H9 (cell line): ENCODE measurements around the gene EYA4. TPM values are rescaled to one million over a fixed set of nuclear protein-coding genes. Genes with fewer than 3 reads are reported as not detected.

ENCODE experiments used
- DNase-seq: peaks from one replicate; pipeline ENCODE4 v3.0.0-alpha.2; 2017
- H2AFZ ChIP-seq: one replicate; pipeline ENCODE4 v1.6.1; 2013; ENCODE audit warnings: mild to moderate bottlenecking, low read length, control low read depth, moderate library complexity
- H2AK5ac ChIP-seq: 2 replicates; pipeline ENCODE4 v1.6.1; 2013; ENCODE audit warnings: low read length, control low read depth, mixed read lengths; ENCODE audit not compliant: insufficient read length
- H2BK120ac ChIP-seq: one replicate; pipeline ENCODE4 v1.6.1; 2013; ENCODE audit warnings: low read depth, mild to moderate bottlenecking, low read length, control low read depth, inconsistent platforms; ENCODE audit not compliant: poor library complexity, severe bottlenecking
- H2BK12ac ChIP-seq: 2 replicates; pipeline ENCODE4 v1.6.1; 2013; ENCODE audit warnings: low read length, control low read depth, mixed read lengths, low read depth; ENCODE audit not compliant: insufficient read length
- H2BK15ac ChIP-seq: 2 replicates; pipeline ENCODE4 v1.6.1; 2013; ENCODE audit warnings: low read depth, low read length, control low read depth
- H2BK20ac ChIP-seq: one replicate; pipeline ENCODE4 v1.6.1; 2013; ENCODE audit warnings: low read depth, mild to moderate bottlenecking, low read length, control low read depth, inconsistent platforms; ENCODE audit not compliant: poor library complexity, severe bottlenecking
- H2BK5ac ChIP-seq: 2 replicates; pipeline ENCODE4 v1.6.1; 2013; ENCODE audit warnings: low read length, control low read depth, mixed read lengths; ENCODE audit not compliant: insufficient read length
- H3K14ac ChIP-seq: 2 replicates; pipeline ENCODE4 v1.6.1; 2013; ENCODE audit warnings: low read length, control low read depth; ENCODE audit not compliant: insufficient read depth
- H3K18ac ChIP-seq: 2 replicates; pipeline ENCODE4 v1.6.1; 2013; ENCODE audit warnings: low read depth, mild to moderate bottlenecking, mixed read lengths, low read length, control low read depth; ENCODE audit not compliant: insufficient read length
- H3K23ac ChIP-seq: 2 replicates; pipeline ENCODE4 v1.6.1; 2013; ENCODE audit warnings: low read length, control low read depth, mixed read lengths, low read depth; ENCODE audit not compliant: insufficient read length
- H3K23me2 ChIP-seq: 2 replicates; pipeline ENCODE4 v1.6.1; 2013; ENCODE audit warnings: low read depth, mild to moderate bottlenecking, mixed read lengths, low read length, control low read depth; ENCODE audit not compliant: insufficient read length, poor library complexity, severe bottlenecking
- H3K27ac ChIP-seq: 2 replicates; pipeline ENCODE4 v1.5.1; 2013; ENCODE audit warnings: low read length, control low read depth, mixed read lengths, low read depth; ENCODE audit not compliant: insufficient read length
- H3K27me3 ChIP-seq: 2 replicates; pipeline ENCODE4 v1.6.1; 2013; ENCODE audit warnings: low read length, control low read depth, inconsistent platforms; ENCODE audit not compliant: insufficient read depth
- H3K4ac ChIP-seq: 2 replicates; pipeline ENCODE4 v1.6.1; 2013; ENCODE audit warnings: low read depth, mild to moderate bottlenecking, control low read depth, inconsistent platforms, low read length, moderate library complexity
- H3K4me1 ChIP-seq: 2 replicates; pipeline ENCODE4 v1.6.1; 2013; ENCODE audit warnings: low read length, control low read depth, inconsistent platforms; ENCODE audit not compliant: insufficient read depth
- H3K4me2 ChIP-seq: 2 replicates; pipeline ENCODE4 v1.6.1; 2013; ENCODE audit warnings: low read length, control low read depth, mixed read lengths; ENCODE audit not compliant: insufficient read length, insufficient read depth
- H3K56ac ChIP-seq: 2 replicates; pipeline ENCODE4 v1.6.1; 2013; ENCODE audit warnings: low read depth, mild to moderate bottlenecking, mixed read lengths, low read length, control low read depth; ENCODE audit not compliant: insufficient read length
- H3K79me1 ChIP-seq: 2 replicates; pipeline ENCODE4 v1.6.1; 2013; ENCODE audit warnings: low read depth, mild to moderate bottlenecking, moderate library complexity, low read length, control low read depth, inconsistent platforms; ENCODE audit not compliant: insufficient read depth, poor library complexity, severe bottlenecking
- H3K79me2 ChIP-seq: 2 replicates; pipeline ENCODE4 v1.6.1; 2013; ENCODE audit warnings: low read length, control low read depth, inconsistent platforms; ENCODE audit not compliant: insufficient read depth
- H3K9ac ChIP-seq: 2 replicates; pipeline ENCODE4 v1.6.1; 2013; ENCODE audit warnings: low read length, control low read depth, mixed read lengths; ENCODE audit not compliant: insufficient read length; ENCODE audit errors: extremely low read depth
- H3K9me3 ChIP-seq: one replicate; pipeline ENCODE4 v1.6.1; 2013; ENCODE audit warnings: low read depth, low read length, inconsistent platforms; ENCODE audit not compliant: control insufficient read depth
- H3T11ph ChIP-seq: one replicate; pipeline ENCODE4 v1.6.1; 2013; ENCODE audit warnings: mild to moderate bottlenecking, low read length, control low read depth, inconsistent platforms
- H4K20me1 ChIP-seq: one replicate; pipeline ENCODE4 v1.6.1; 2013; ENCODE audit not compliant: control insufficient read depth, insufficient read length, insufficient read depth
- H4K5ac ChIP-seq: 2 replicates; pipeline ENCODE4 v1.6.1; 2013; ENCODE audit warnings: low read depth, mild to moderate bottlenecking, mixed read lengths, low read length, control low read depth; ENCODE audit not compliant: insufficient read length
- H4K8ac ChIP-seq: replicated peaks from 2 replicates; pipeline ENCODE4 v1.6.1; 2013; ENCODE audit warnings: low read length, control low read depth, mixed read lengths, low read depth; ENCODE audit not compliant: insufficient read length
- H4K91ac ChIP-seq: 2 replicates; pipeline ENCODE4 v1.6.1; 2013; ENCODE audit warnings: low read depth, mild to moderate bottlenecking, moderate library complexity, mixed read lengths, low read length, control low read depth; ENCODE audit not compliant: insufficient read length
- H3K27ac Mint-ChIP-seq, 3 experiments: 2 replicates in 2 of 3; 3 replicates in 1 of 3; pipeline ENCODE4 v1.8.0; 2020 to 2021; ENCODE audit warnings: mixed read lengths in 3 of 3, mild to moderate bottlenecking in 1 of 3, moderate library complexity in 1 of 3
- H3K27me3 Mint-ChIP-seq: 2 replicates; pipeline ENCODE4 v1.8.0; 2021; ENCODE audit warnings: low read depth, mild to moderate bottlenecking, moderate library complexity, mixed read lengths
- H3K36me3 Mint-ChIP-seq, 3 experiments: 2 replicates in 2 of 3; 3 replicates in 1 of 3; pipeline ENCODE4 v1.8.0; 2020 to 2021; ENCODE audit warnings: low read depth in 3 of 3, mixed read lengths in 3 of 3; ENCODE audit not compliant: insufficient read depth in 1 of 3
- H3K4me1 Mint-ChIP-seq, 2 experiments: 2 replicates each; pipeline ENCODE4 v1.8.0; 2020; ENCODE audit warnings: mixed read lengths in 2 of 2
- H3K4me3 Mint-ChIP-seq, 2 experiments: 2 replicates in 1 of 2; 3 replicates in 1 of 2; pipeline ENCODE4 v1.8.0; 2020 to 2021; ENCODE audit warnings: mild to moderate bottlenecking in 2 of 2, mixed read lengths in 2 of 2, moderate library complexity in 1 of 2
- H3K9me3 Mint-ChIP-seq, 2 experiments: 2 replicates in 1 of 2; 3 replicates in 1 of 2; pipeline ENCODE4 v1.8.0; 2020; ENCODE audit warnings: mild to moderate bottlenecking in 2 of 2, mixed read lengths in 2 of 2, moderate library complexity in 1 of 2
- WGBS: extraction: QIAGEN DNeasy Blood & Tissue Kit; methylation state at CpG from one replicate; pipeline ENCODE4 v1.1.7; 2013; ENCODE audit warnings: missing lambda C conversion rate, low lambda C conversion rate, mixed read lengths; ENCODE audit not compliant: insufficient read length; ENCODE audit errors: extremely low coverage; 5-methylcytosine and 5-hydroxymethylcytosine counted together
- total RNA-seq: library from RNA; stranded (reverse); gene quantifications from 2 replicates; pipeline ENCODE4 v1.2.1, GENCODE V29; 2021
- TF ChIP-seq, protein P1 (sequence below): fragments of 200-600 bp; sonication (generic); conservative IDR thresholded peaks from 3 replicates; pipeline ENCODE4 v1.8.0; 2021; ENCODE audit warnings: antibody characterized with exemption, mild to moderate bottlenecking

Gene EYA4
- total RNA-seq, 1 experiment from 2014 or later, result 0.26 TPM

GRCh38 chr6:133300896-133301295 lies 59.7 kb downstream of the EYA4 start:
- H3K23me2 ChIP-seq, result no peaks in the 10 kb centered on the region
- H3K23ac ChIP-seq, result no peak overlapping the region
- H3K27me3 ChIP-seq, result no peaks in the 10 kb centered on the region
- 0 out of 2 replicates have a peak, but pooled peaks cover 2% of the 10 kb centered on the region for H3K79me2 ChIP-seq
- H2BK120ac ChIP-seq, result no peak overlapping the region
- no peak overlapping the region for H3T11ph ChIP-seq
- H3K56ac ChIP-seq, result no peak overlapping the region
- H3K9ac ChIP-seq, result no peak overlapping the region
- H3K14ac ChIP-seq, result no peak overlapping the region
- H2BK20ac ChIP-seq, result no peak overlapping the region
- no peak overlapping the region for H2BK5ac ChIP-seq
- H3K27ac ChIP-seq, result no peak overlapping the region
- H3K79me1 ChIP-seq, result no peaks in the 10 kb centered on the region
- no peak overlapping the region for H4K8ac ChIP-seq
- H2AFZ ChIP-seq, result no peak overlapping the region
- H3K27ac Mint-ChIP-seq, result no peak overlapping the region
- no peak overlapping the region for H4K5ac ChIP-seq
- no peaks in the 10 kb centered on the region for H3K27me3 Mint-ChIP-seq
- H3K4me3 Mint-ChIP-seq, result no peak overlapping the region
- peaks cover 0 to 3% of the 10 kb centered on the region in 2 experiments; a peak in 2 of 4 replicates for H3K4me1 Mint-ChIP-seq
- H3K9me3 Mint-ChIP-seq, result no peaks in the 10 kb centered on the region; a peak in 1 of 5 replicates
- no peaks in the 10 kb centered on the region for H3K9me3 ChIP-seq
- H3K18ac ChIP-seq, result no peak overlapping the region
- no peak overlapping the region for H4K91ac ChIP-seq
- H3K4ac ChIP-seq, result no peak overlapping the region
- no peak overlapping the region for H3K4me2 ChIP-seq
- no peak for DNase-seq
- H2BK12ac ChIP-seq, result no peak overlapping the region
- H3K4me1 ChIP-seq, result no peaks in the 10 kb centered on the region
- H2BK15ac ChIP-seq, result no peak overlapping the region
- no peak overlapping the region for H2AK5ac ChIP-seq
- TF ChIP-seq, protein P1, sequence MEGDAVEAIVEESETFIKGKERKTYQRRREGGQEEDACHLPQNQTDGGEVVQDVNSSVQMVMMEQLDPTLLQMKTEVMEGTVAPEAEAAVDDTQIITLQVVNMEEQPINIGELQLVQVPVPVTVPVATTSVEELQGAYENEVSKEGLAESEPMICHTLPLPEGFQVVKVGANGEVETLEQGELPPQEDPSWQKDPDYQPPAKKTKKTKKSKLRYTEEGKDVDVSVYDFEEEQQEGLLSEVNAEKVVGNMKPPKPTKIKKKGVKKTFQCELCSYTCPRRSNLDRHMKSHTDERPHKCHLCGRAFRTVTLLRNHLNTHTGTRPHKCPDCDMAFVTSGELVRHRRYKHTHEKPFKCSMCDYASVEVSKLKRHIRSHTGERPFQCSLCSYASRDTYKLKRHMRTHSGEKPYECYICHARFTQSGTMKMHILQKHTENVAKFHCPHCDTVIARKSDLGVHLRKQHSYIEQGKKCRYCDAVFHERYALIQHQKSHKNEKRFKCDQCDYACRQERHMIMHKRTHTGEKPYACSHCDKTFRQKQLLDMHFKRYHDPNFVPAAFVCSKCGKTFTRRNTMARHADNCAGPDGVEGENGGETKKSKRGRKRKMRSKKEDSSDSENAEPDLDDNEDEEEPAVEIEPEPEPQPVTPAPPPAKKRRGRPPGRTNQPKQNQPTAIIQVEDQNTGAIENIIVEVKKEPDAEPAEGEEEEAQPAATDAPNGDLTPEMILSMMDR, result no peak
- H3K36me3 Mint-ChIP-seq, result no peaks in the 10 kb centered on the region
- H4K20me1 ChIP-seq, result no peaks in the 10 kb centered on the region
- WGBS, result no CpG with 5 or more reads among the region's 3 CpGs
